ENCODE results near the gene ABCB10. TPM values are rescaled to one million over a fixed set of nuclear protein-coding genes. Genes with fewer than 3 reads are reported as not detected.

The ABCB10 gene
- total RNA-seq, 2 experiments from 2014 or later = 16.4 to 27.2 TPM

- Histone ChIP-seq H3K9me3 (ENCODE audit: low read length) (no peaks in the 10 kb centered on the region), H3K4me2 (ENCODE audit: low read length) (no peak overlapping the region), H3K36me3 (ENCODE audit: insufficient read depth, low read length) (no peaks in the 10 kb centered on the region), H3K9me2 (ENCODE audit: insufficient read depth, low read length) (no peaks in the 10 kb centered on the region), H3K4me3 (ENCODE audit: low read depth, low read length, poor library complexity, severe bottlenecking) (no peak overlapping the region), H3K27ac (ENCODE audit: low read depth, low read length, poor library complexity, severe bottlenecking) (no peak overlapping the region), H3K4me1 (ENCODE audit: insufficient read depth, low read length, poor library complexity, severe bottlenecking) (peaks cover 17% of the 10 kb centered on the region), H2AFZ (ENCODE audit: low read length) (no peak overlapping the region), H4K20me1 (ENCODE audit: insufficient read depth, low read length) (no peaks in the 10 kb centered on the region), H3K79me2 (ENCODE audit: insufficient read depth, low read depth, low read length) (peaks cover 17% of the 10 kb centered on the region; the same call in 1 of the 2 replicates)
- ChIA-PET CTCF (ENCODE audit: unreplicated experiment) (no interaction called here), POLR2A (interaction anchor here (0.6 to 0.9 kb wide), 4 partner anchors 11 to 1415 kb away, joined by 3 to 5 read pairs (median 4); no protein-coding TSS in a partner anchor)
- intact Hi-C loops (cut with micrococcal nuclease; ENCODE audit: unreplicated experiment) = loop anchor here (5.0 kb wide), 1 partner anchor 1867 kb away; the partner anchor contains the start of gene EGLN1
- DNase-seq (ENCODE audit: low spot score) = no peak
- no TSS peak for BruUV-seq (replicated peaks)
- TF ChIP-seq EZH2phosphoT487 (IDR thresholded peaks at IDR 0.05; ENCODE audit: borderline replicate concordance, low read depth, low read length) = no peak
- TF ChIP-seq CTCF (conservative IDR thresholded peaks at IDR 0.05; ENCODE audit: low read length) = no peak
Measured at GRCh38 chr1:229554886-229555621, 3.5 kb downstream of the ABCB10 start.

- TF ChIP-seq EZH2phosphoT487 (IDR thresholded peaks at IDR 0.05; ENCODE audit: borderline replicate concordance, low read depth, low read length) (no peak), CTCF (conservative IDR thresholded peaks at IDR 0.05; ENCODE audit: low read length) (no peak)
- Histone ChIP-seq H4K20me1 (ENCODE audit: insufficient read depth, low read length) (no peaks in the 10 kb centered on the region), H3K4me2 (ENCODE audit: low read length) (no peak overlapping the region), H3K4me1 (ENCODE audit: insufficient read depth, low read length, poor library complexity, severe bottlenecking) (peaks cover 13% of the 10 kb centered on the region), H3K9me2 (ENCODE audit: insufficient read depth, low read length) (no peaks in the 10 kb centered on the region), H3K79me2 (ENCODE audit: insufficient read depth, low read depth, low read length) (peaks cover 17% of the 10 kb centered on the region; the same call in 1 of the 2 replicates), H3K36me3 (ENCODE audit: insufficient read depth, low read length) (no peaks in the 10 kb centered on the region), H3K4me3 (ENCODE audit: low read depth, low read length, poor library complexity, severe bottlenecking) (no peak overlapping the region), H2AFZ (ENCODE audit: low read length) (no peak overlapping the region), H3K27ac (ENCODE audit: low read depth, low read length, poor library complexity, severe bottlenecking) (no peak overlapping the region), H3K9me3 (ENCODE audit: low read length) (no peaks in the 10 kb centered on the region)
- ChIA-PET CTCF (ENCODE audit: unreplicated experiment) (no interaction called here), POLR2A (no interaction called here)
- intact Hi-C loops (cut with micrococcal nuclease; ENCODE audit: unreplicated experiment) = no loop called here
- BruUV-seq (replicated peaks) = no TSS peak
- DNase-seq (ENCODE audit: low spot score) = no peak
Measured at GRCh38 chr1:229553621-229554130, 4.8 kb downstream of the ABCB10 start.

- peaks cover 13% of the 10 kb centered on the region for H3K4me1 ChIP-seq (ENCODE audit: insufficient read depth, low read length, poor library complexity, severe bottlenecking)
- no peaks in the 10 kb centered on the region for H4K20me1 ChIP-seq (ENCODE audit: insufficient read depth, low read length)
- no peak for DNase-seq (ENCODE audit: low spot score)
- no TSS peak for BruUV-seq (replicated peaks)
- ChIA-PET POLR2A (no interaction called here), CTCF (ENCODE audit: unreplicated experiment) (no interaction called here)
- H3K4me3 ChIP-seq (ENCODE audit: low read depth, low read length, poor library complexity, severe bottlenecking) = no peak overlapping the region
- H3K4me2 ChIP-seq (ENCODE audit: low read length) = no peak overlapping the region
- H3K9me2 ChIP-seq (ENCODE audit: insufficient read depth, low read length) = no peaks in the 10 kb centered on the region
- TF ChIP-seq EZH2phosphoT487 (IDR thresholded peaks at IDR 0.05; ENCODE audit: borderline replicate concordance, low read depth, low read length) = no peak
- TF ChIP-seq CTCF (conservative IDR thresholded peaks at IDR 0.05; ENCODE audit: low read length) = no peak
- no peaks in the 10 kb centered on the region for H3K9me3 ChIP-seq (ENCODE audit: low read length)
- H3K27ac ChIP-seq (ENCODE audit: low read depth, low read length, poor library complexity, severe bottlenecking) = no peak overlapping the region
- peaks cover 16% of the 10 kb centered on the region; the same call in 1 of the 2 replicates for H3K79me2 ChIP-seq (ENCODE audit: insufficient read depth, low read depth, low read length)
- no peak overlapping the region for H2AFZ ChIP-seq (ENCODE audit: low read length)
- peaks cover under 1% of the 10 kb centered on the region; the same call in 1 of the 2 replicates for H3K36me3 ChIP-seq (ENCODE audit: insufficient read depth, low read length)
- intact Hi-C loops (cut with micrococcal nuclease; ENCODE audit: unreplicated experiment) = no loop called here
Measured at GRCh38 chr1:229552732-229553131, 5.8 kb downstream of the ABCB10 start.

Data from OCI-LY7 (cell line).